WERI-Rb-1 (cell line): ENCODE data around the gene FKBP8.

ENCODE experiments used
- DNase-seq: peaks from one replicate; pipeline ENCODE4 v3.0.0-alpha.2; 2020
- H3K27ac ChIP-seq: fragments of 250-450 bp; sonication (Bioruptor Pico); 2 replicates; pipeline ENCODE4 v1.5.1; 2020; ENCODE audit warnings: mild to moderate bottlenecking, moderate library complexity
- H3K27me3 ChIP-seq: fragments of 250-450 bp; sonication (Bioruptor Pico); 2 replicates; pipeline ENCODE4 v1.5.1; 2021; ENCODE audit warnings: mild to moderate bottlenecking, low read depth, moderate library complexity; ENCODE audit not compliant: insufficient read depth, severe bottlenecking
- H3K36me3 ChIP-seq: fragments of 250-450 bp; sonication (Bioruptor Pico); 2 replicates; pipeline ENCODE4 v1.5.1; 2020; ENCODE audit warnings: mild to moderate bottlenecking, moderate library complexity
- H3K4me3 ChIP-seq: 2 replicates; pipeline ENCODE4 v1.5.1; 2011; ENCODE audit warnings: low read depth, mild to moderate bottlenecking, control low read depth, low read length
- H3K9me3 ChIP-seq: fragments of 250-450 bp; sonication (Bioruptor Pico); 2 replicates; pipeline ENCODE4 v1.5.1; 2021; ENCODE audit warnings: mild to moderate bottlenecking, moderate library complexity; ENCODE audit not compliant: severe bottlenecking
- CTCF ChIP-seq: IDR thresholded peaks from 2 replicates; pipeline ENCODE4 v1.5.1; 2011; ENCODE audit warnings: low read depth, mild to moderate bottlenecking, control low read depth, inconsistent platforms, low read length

The FKBP8 gene

GRCh38 chr19:18539372-18539771, 4.0 kb downstream of the FKBP8 start:
- Histone ChIP-seq H3K27me3 (no peaks in the 10 kb centered on the region), H3K9me3 (no peaks in the 10 kb centered on the region), H3K36me3 (peaks cover 52% of the 10 kb centered on the region), H3K4me3 (no peak overlapping the region), H3K27ac (no peak overlapping the region)
- no peak for DNase-seq
- no peak for TF ChIP-seq CTCF

- Histone ChIP-seq H3K9me3 (no peaks in the 10 kb centered on the region), H3K27me3 (no peaks in the 10 kb centered on the region), H3K4me3 (no peak overlapping the region), H3K27ac (no peak overlapping the region), H3K36me3 (peaks cover 54% of the 10 kb centered on the region)
- DNase-seq, result no peak
- TF ChIP-seq CTCF, result no peak
Observed at GRCh38 chr19:18538115-18538514, 5.3 kb downstream of the FKBP8 start.

GRCh38 chr19:18537431-18537830, 5.9 kb downstream of the FKBP8 start:
- DNase-seq, result no peak
- H3K36me3 ChIP-seq, result peaks cover 61% of the 10 kb centered on the region
- no peak overlapping the region for H3K27ac ChIP-seq
- H3K9me3 ChIP-seq, result no peaks in the 10 kb centered on the region
- no peaks in the 10 kb centered on the region for H3K27me3 ChIP-seq
- no peak overlapping the region for H3K4me3 ChIP-seq
- no peak for TF ChIP-seq CTCF

- DNase-seq, result no peak
- TF ChIP-seq CTCF, result no peak
- no peak overlapping the region for H3K27ac ChIP-seq
- no peak overlapping the region for H3K4me3 ChIP-seq
- H3K36me3 ChIP-seq, result peaks cover 65% of the 10 kb centered on the region
- H3K9me3 ChIP-seq, result no peaks in the 10 kb centered on the region
- no peaks in the 10 kb centered on the region for H3K27me3 ChIP-seq
Observed at GRCh38 chr19:18536475-18536874, 6.9 kb downstream of the FKBP8 start.

- H3K9me3 ChIP-seq, result no peaks in the 10 kb centered on the region
- no peak overlapping the region for H3K4me3 ChIP-seq
- peaks cover 43% of the 10 kb centered on the region for H3K36me3 ChIP-seq
- no peak for TF ChIP-seq CTCF
- DNase-seq, result no peak
- H3K27ac ChIP-seq, result no peak overlapping the region
- H3K27me3 ChIP-seq, result no peaks in the 10 kb centered on the region
Observed at GRCh38 chr19:18533058-18533457, 10.3 kb downstream of the FKBP8 start.

- no peak overlapping the region for H3K27ac ChIP-seq
- H3K27me3 ChIP-seq, result no peaks in the 10 kb centered on the region
- H3K9me3 ChIP-seq, result no peaks in the 10 kb centered on the region
Observed at GRCh38 chr19:18532168-18532890, 11.0 kb downstream of the FKBP8 start.

More at GRCh38 chr19:18532168-18532890, 11.0 kb downstream of the FKBP8 start:
- no peak for TF ChIP-seq CTCF
- no peak for DNase-seq
- Histone ChIP-seq H3K36me3 (peaks cover 38% of the 10 kb centered on the region), H3K4me3 (no peak overlapping the region)
